ENCODE data around the gene SPATA33.
"Not testable (repeated sequence)": the region's sequence is repeated elsewhere in the genome, so short reads cannot be mapped to it uniquely, and the experiment has no call there.

GRCh38 chr16:89689621-89690020 is 32.0 kb downstream of the SPATA33 start:
- TF ChIP-seq CTCF (IDR thresholded peaks at IDR 0.05); EZH2 (IDR thresholded peaks at IDR 0.05; ENCODE audit: borderline replicate concordance, insufficient read depth, low read depth, low read length, poor library complexity, severe bottlenecking): not testable (repeated sequence)

All from B cell (primary cell).